Neural cell (in vitro differentiated cells): ENCODE measurements around the gene GAREM1. TPM values are rescaled to one million over a fixed set of nuclear protein-coding genes. Genes with fewer than 3 reads are reported as not detected.

Source experiments
- H2AFZ ChIP-seq: fragments of 200-600, 300-800 bp; sonication (generic), shearing (Covaris generic); 2 replicates; pipeline ENCODE4 v1.6.0; 2014; ENCODE audit warnings: low read depth, mild to moderate bottlenecking, antibody characterized with exemption, low read length, moderate library complexity
- H3F3A ChIP-seq: fragments of 200-600 bp; shearing (Covaris generic); 2 replicates; pipeline ENCODE4 v1.6.1; 2016; ENCODE audit warnings: mild to moderate bottlenecking, moderate library complexity, mixed read lengths, antibody characterized with exemption, low read length; ENCODE audit not compliant: insufficient read depth, poor library complexity, severe bottlenecking
- H3K27ac ChIP-seq: fragments of 200-600, 300-800 bp; sonication (generic), shearing (Covaris generic); 2 replicates; pipeline ENCODE4 v1.5.1; 2014; ENCODE audit warnings: mild to moderate bottlenecking, low read length, moderate library complexity
- H3K27me3 ChIP-seq: fragments of 300-800, 200-600 bp; sonication (generic), shearing (Covaris generic); 2 replicates; pipeline ENCODE4 v1.6.0; 2014; ENCODE audit warnings: mild to moderate bottlenecking, low read depth, low read length, moderate library complexity; ENCODE audit not compliant: insufficient read depth
- H3K36me3 ChIP-seq: fragments of 300-800, 200-600 bp; sonication (generic), shearing (Covaris generic); 2 replicates; pipeline ENCODE4 v1.5.1; 2014; ENCODE audit warnings: mild to moderate bottlenecking, antibody characterized with exemption, low read length, moderate library complexity; ENCODE audit not compliant: insufficient read depth
- H3K4me2 ChIP-seq: fragments of 300-800, 200-600 bp; sonication (generic), shearing (Covaris generic); 2 replicates; pipeline ENCODE4 v1.6.0; 2014; ENCODE audit warnings: mild to moderate bottlenecking, low read length
- H3K4me3 ChIP-seq: fragments of 300-800, 200-600 bp; sonication (generic), shearing (Covaris generic); 2 replicates; pipeline ENCODE4 v1.5.1; 2014; ENCODE audit warnings: mild to moderate bottlenecking, low read length, moderate library complexity
- H3K79me2 ChIP-seq: fragments of 200-600 bp; shearing (Covaris generic); replicated peaks from 2 replicates; pipeline ENCODE4 v1.6.0; 2014; ENCODE audit warnings: mild to moderate bottlenecking, low read length, moderate library complexity; ENCODE audit not compliant: insufficient read depth
- H3K9ac ChIP-seq: fragments of 300-800, 200-600 bp; sonication (generic), shearing (Covaris generic); 2 replicates; pipeline ENCODE4 v1.6.1; 2016; ENCODE audit warnings: mild to moderate bottlenecking, low read length, mixed read lengths
- H3K9me2 ChIP-seq: fragments of 200-600 bp; shearing (Covaris generic); 2 replicates; pipeline ENCODE4 v1.6.1; 2016; ENCODE audit warnings: mild to moderate bottlenecking, low read length, mixed read lengths; ENCODE audit not compliant: insufficient read depth
- H3K9me3 ChIP-seq: fragments of 200-600, 300-800 bp; sonication (generic), shearing (Covaris generic); 2 replicates; pipeline ENCODE4 v1.6.1; 2016; ENCODE audit warnings: mild to moderate bottlenecking, mixed run types, low read length, moderate library complexity, mixed read lengths
- H4K20me1 ChIP-seq: fragments of 200-600 bp; shearing (Covaris generic); 2 replicates; pipeline ENCODE4 v1.6.1; 2016; ENCODE audit warnings: mild to moderate bottlenecking, mixed run types; ENCODE audit not compliant: insufficient read depth
- EP300 ChIP-seq: fragments of 450-650 bp; conservative IDR thresholded peaks from 2 replicates; pipeline ENCODE4 v1.6.1; 2014; ENCODE audit warnings: antibody characterized with exemption, mild to moderate bottlenecking, moderate library complexity; ENCODE audit not compliant: poor library complexity, severe bottlenecking
- EZH2 ChIP-seq: fragments of 200-600, 300-800 bp; shearing (Covaris generic), sonication (generic); IDR thresholded peaks from 2 replicates; pipeline ENCODE4 v1.6.1; 2014; ENCODE audit warnings: antibody characterized with exemption, low read length, borderline replicate concordance, mild to moderate bottlenecking; ENCODE audit not compliant: insufficient read depth, poor library complexity, severe bottlenecking
- MXI1 ChIP-seq: fragments of 450-650 bp; conservative IDR thresholded peaks from 2 replicates; pipeline ENCODE4 v1.6.1; 2014; ENCODE audit warnings: antibody characterized with exemption, mild to moderate bottlenecking; ENCODE audit not compliant: poor library complexity, severe bottlenecking
- POLR2AphosphoS5 ChIP-seq: IDR thresholded peaks from 2 replicates; pipeline ENCODE4 v1.6.1; 2012
- RAD21 ChIP-seq: fragments of 450-650 bp; conservative IDR thresholded peaks from 2 replicates; pipeline ENCODE4 v1.6.1; 2014; ENCODE audit warnings: antibody characterized with exemption, mild to moderate bottlenecking, moderate library complexity
- SMC3 ChIP-seq: fragments of 450-650 bp; conservative IDR thresholded peaks from 2 replicates; pipeline ENCODE4 v1.6.1; 2014; ENCODE audit warnings: antibody characterized with exemption, mild to moderate bottlenecking, moderate library complexity; ENCODE audit not compliant: poor library complexity
- TAF1 ChIP-seq: IDR thresholded peaks from 2 replicates; pipeline ENCODE4 v1.6.1; 2012; ENCODE audit warnings: low read depth
- polyA plus RNA-seq: library from polyadenylated mRNA; depleted of rRNA; stranded (reverse); fragments of >200 nt; gene quantifications from 2 replicates; pipeline ENCODE4 v1.2.3, GENCODE V29; 2014
- TF ChIP-seq, protein P1 (sequence below): fragments of 450-650 bp; IDR thresholded peaks from 2 replicates; pipeline ENCODE4 v1.5.1; 2014; ENCODE audit warnings: antibody characterized with exemption, mild to moderate bottlenecking, moderate library complexity; ENCODE audit not compliant: poor library complexity, severe bottlenecking
- TF ChIP-seq, protein P2 (sequence below): IDR thresholded peaks from 2 replicates; pipeline ENCODE4 v1.6.1; 2012; ENCODE audit warnings: borderline replicate concordance

GAREM1 gene
- polyA plus RNA-seq, 1 donor from 2014 or later = 1.3 TPM

DNA sequence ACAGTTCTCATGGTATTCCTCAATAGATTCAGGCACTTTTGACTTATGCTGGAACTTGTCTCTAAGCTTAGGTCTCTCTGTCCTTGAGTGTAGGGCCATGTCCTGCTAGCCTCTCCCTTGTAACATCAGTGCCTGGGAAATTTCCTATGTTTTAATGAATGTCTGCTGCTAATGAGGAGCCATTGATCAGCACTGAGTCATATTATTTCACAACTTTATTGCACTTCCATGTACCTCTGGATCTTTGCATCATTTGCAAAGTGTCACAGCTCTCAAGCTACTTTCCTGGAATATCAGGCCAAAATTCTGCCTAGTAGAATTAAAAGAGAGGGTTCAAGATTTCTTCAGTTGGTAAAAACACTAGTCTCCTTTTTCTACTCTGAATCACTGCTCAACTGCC lies 102.5 kb downstream of the GAREM1 start:
- H3K9me2 ChIP-seq = no peaks in the 10 kb centered on the region
- H3K4me2 ChIP-seq = no peak overlapping the region
- H3K36me3 ChIP-seq = no peaks in the 10 kb centered on the region
- H4K20me1 ChIP-seq = no peaks in the 10 kb centered on the region
- H3F3A ChIP-seq = no peaks in the 10 kb centered on the region
- no peak overlapping the region for H2AFZ ChIP-seq
- H3K79me2 ChIP-seq = no peaks in the 10 kb centered on the region
- no peak overlapping the region for H3K4me3 ChIP-seq
- H3K27ac ChIP-seq = no peak overlapping the region
- TF ChIP-seq TAF1 = no peak
- TF ChIP-seq EZH2 = no peak
- TF ChIP-seq, protein P1, sequence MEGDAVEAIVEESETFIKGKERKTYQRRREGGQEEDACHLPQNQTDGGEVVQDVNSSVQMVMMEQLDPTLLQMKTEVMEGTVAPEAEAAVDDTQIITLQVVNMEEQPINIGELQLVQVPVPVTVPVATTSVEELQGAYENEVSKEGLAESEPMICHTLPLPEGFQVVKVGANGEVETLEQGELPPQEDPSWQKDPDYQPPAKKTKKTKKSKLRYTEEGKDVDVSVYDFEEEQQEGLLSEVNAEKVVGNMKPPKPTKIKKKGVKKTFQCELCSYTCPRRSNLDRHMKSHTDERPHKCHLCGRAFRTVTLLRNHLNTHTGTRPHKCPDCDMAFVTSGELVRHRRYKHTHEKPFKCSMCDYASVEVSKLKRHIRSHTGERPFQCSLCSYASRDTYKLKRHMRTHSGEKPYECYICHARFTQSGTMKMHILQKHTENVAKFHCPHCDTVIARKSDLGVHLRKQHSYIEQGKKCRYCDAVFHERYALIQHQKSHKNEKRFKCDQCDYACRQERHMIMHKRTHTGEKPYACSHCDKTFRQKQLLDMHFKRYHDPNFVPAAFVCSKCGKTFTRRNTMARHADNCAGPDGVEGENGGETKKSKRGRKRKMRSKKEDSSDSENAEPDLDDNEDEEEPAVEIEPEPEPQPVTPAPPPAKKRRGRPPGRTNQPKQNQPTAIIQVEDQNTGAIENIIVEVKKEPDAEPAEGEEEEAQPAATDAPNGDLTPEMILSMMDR = no peak
- no peak for TF ChIP-seq RAD21
- TF ChIP-seq POLR2AphosphoS5 = no peak
- no peak for TF ChIP-seq EP300
- no peak for TF ChIP-seq SMC3
- TF ChIP-seq, protein P2, sequence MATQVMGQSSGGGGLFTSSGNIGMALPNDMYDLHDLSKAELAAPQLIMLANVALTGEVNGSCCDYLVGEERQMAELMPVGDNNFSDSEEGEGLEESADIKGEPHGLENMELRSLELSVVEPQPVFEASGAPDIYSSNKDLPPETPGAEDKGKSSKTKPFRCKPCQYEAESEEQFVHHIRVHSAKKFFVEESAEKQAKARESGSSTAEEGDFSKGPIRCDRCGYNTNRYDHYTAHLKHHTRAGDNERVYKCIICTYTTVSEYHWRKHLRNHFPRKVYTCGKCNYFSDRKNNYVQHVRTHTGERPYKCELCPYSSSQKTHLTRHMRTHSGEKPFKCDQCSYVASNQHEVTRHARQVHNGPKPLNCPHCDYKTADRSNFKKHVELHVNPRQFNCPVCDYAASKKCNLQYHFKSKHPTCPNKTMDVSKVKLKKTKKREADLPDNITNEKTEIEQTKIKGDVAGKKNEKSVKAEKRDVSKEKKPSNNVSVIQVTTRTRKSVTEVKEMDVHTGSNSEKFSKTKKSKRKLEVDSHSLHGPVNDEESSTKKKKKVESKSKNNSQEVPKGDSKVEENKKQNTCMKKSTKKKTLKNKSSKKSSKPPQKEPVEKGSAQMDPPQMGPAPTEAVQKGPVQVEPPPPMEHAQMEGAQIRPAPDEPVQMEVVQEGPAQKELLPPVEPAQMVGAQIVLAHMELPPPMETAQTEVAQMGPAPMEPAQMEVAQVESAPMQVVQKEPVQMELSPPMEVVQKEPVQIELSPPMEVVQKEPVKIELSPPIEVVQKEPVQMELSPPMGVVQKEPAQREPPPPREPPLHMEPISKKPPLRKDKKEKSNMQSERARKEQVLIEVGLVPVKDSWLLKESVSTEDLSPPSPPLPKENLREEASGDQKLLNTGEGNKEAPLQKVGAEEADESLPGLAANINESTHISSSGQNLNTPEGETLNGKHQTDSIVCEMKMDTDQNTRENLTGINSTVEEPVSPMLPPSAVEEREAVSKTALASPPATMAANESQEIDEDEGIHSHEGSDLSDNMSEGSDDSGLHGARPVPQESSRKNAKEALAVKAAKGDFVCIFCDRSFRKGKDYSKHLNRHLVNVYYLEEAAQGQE = no peak
- no peak for TF ChIP-seq MXI1
- no peaks in the 10 kb centered on the region for H3K27me3 ChIP-seq
- H3K9me3 ChIP-seq = no peaks in the 10 kb centered on the region
- no peak overlapping the region for H3K9ac ChIP-seq

DNA sequence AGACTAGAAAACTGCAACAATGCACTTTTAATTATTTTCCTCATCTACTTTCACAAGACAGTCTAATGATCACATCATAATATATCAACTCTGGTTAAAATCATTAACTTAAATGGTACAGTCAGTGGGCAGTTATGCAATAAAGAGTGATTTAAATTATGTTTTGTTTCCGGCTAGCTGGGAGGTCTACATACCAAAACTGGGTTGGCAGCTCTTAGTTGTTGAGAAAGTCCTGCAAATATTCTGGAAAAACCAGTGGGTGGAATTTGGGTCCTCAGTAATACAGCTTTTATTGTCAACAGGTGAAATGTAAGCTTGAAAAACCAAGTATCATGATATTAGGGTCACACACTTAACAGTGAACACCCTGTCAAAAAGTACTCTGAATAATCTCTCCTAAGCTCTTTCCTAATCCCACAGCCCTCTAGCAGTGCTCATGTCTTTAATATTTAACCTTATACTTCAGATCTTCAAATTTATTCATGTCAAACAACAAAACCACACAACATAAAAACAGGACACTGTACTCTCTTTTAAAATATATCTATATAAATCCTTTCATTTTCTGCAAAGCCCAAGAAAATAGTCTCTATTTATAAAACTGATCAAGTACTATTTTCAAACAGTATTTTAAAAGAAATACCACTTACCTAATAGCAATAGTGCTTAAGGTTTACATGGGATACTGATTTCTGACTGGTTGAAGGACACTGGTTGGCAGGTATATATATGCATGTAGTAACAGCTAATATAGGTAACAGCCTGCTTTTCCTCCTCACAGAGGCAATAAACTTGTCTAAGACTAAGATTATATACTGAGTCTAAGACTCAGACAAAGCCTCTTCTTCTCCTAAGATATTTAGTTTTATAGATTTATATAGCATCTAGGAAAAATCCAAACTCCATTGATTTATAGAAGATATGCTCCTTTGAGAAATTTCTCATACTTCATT lies 103.8 kb downstream of the GAREM1 start:
- Histone ChIP-seq H3F3A (no peaks in the 10 kb centered on the region), H3K79me2 (no peaks in the 10 kb centered on the region), H3K27me3 (no peaks in the 10 kb centered on the region), H3K36me3 (no peaks in the 10 kb centered on the region), H3K9me2 (no peaks in the 10 kb centered on the region), H3K9ac (no peak overlapping the region), H3K27ac (no peak overlapping the region), H3K9me3 (no peaks in the 10 kb centered on the region), H3K4me2 (no peak overlapping the region), H2AFZ (no peak overlapping the region), H3K4me3 (no peak overlapping the region), H4K20me1 (no peaks in the 10 kb centered on the region)
- TF ChIP-seq, protein P2 = no peak
- TF ChIP-seq SMC3 (no peak), MXI1 (no peak), EP300 (no peak), RAD21 (no peak), EZH2 (no peak), TAF1 (no peak)
- TF ChIP-seq, protein P1 = no peak
